SK-N-MC (cell line): Measurements from ENCODE around the gene KIAA1671.

Source experiments
- EZH2 ChIP-seq: fragments of 200-600 bp; sonication (generic); IDR thresholded peaks from one replicate; pipeline ENCODE4 v1.6.1; 2017; ENCODE audit warnings: antibody characterized with exemption
- POLR2AphosphoS5 ChIP-seq: IDR thresholded peaks from 2 replicates; pipeline ENCODE4 v1.6.1; 2012; ENCODE audit warnings: mild to moderate bottlenecking, low read depth, low read length, borderline replicate concordance

DNA sequence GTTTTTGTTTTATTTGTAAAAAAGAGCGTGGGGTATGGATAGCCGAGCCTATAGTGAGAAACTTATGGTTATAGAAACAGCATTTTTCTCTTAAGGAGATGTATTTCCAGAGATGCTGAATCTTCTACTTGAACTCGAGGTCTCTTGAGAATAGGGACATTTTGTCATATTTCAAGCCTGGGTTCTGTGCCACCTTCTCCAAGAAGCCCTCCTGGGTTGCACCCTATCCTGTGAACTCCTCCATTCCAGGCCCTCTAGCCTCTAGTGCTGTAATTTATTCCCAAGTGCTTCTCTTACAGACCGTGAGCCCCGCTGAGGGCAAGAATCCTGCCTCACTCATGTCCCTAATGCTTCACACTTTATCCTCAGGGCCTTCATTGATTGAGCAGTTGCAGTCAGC, 108.6 kb downstream of the KIAA1671 start:
- no peak for TF ChIP-seq EZH2
- TF ChIP-seq POLR2AphosphoS5: no peak
